Nephron (organoid): ENCODE measurements around the gene CCDC85C.

Experiments
- H3K27ac Mint-ChIP-seq, 3 experiments: 2 replicates each; pipeline ENCODE4 v1.8.0; 2020; ENCODE audit warnings: mixed read lengths in 3 of 3, mild to moderate bottlenecking in 2 of 3, moderate library complexity in 1 of 3
- H3K27me3 Mint-ChIP-seq: 2 replicates; pipeline ENCODE4 v1.8.0; 2021; ENCODE audit warnings: low read depth, mild to moderate bottlenecking, moderate library complexity, mixed read lengths
- H3K36me3 Mint-ChIP-seq: 2 replicates; pipeline ENCODE4 v1.8.0; 2020; ENCODE audit warnings: low read depth, mixed read lengths
- H3K4me1 Mint-ChIP-seq: 2 replicates; pipeline ENCODE4 v1.8.0; 2020; ENCODE audit warnings: mixed read lengths
- H3K4me3 Mint-ChIP-seq, 3 experiments: 2 replicates each; pipeline ENCODE4 v1.8.0; 2020; ENCODE audit warnings: mild to moderate bottlenecking in 3 of 3, mixed read lengths in 3 of 3, moderate library complexity in 2 of 3
- H3K9me3 Mint-ChIP-seq: 2 replicates; pipeline ENCODE4 v1.8.0; 2020; ENCODE audit warnings: mixed read lengths
- TF ChIP-seq, protein P1 (sequence below), 3 experiments: fragments of 200-600 bp; sonication (generic); IDR thresholded peaks; one replicate each; pipeline ENCODE4 v1.5.0; 2021; ENCODE audit warnings: antibody characterized with exemption in 3 of 3; ENCODE audit not compliant: unreplicated experiment in 3 of 3

The CCDC85C gene

DNA sequence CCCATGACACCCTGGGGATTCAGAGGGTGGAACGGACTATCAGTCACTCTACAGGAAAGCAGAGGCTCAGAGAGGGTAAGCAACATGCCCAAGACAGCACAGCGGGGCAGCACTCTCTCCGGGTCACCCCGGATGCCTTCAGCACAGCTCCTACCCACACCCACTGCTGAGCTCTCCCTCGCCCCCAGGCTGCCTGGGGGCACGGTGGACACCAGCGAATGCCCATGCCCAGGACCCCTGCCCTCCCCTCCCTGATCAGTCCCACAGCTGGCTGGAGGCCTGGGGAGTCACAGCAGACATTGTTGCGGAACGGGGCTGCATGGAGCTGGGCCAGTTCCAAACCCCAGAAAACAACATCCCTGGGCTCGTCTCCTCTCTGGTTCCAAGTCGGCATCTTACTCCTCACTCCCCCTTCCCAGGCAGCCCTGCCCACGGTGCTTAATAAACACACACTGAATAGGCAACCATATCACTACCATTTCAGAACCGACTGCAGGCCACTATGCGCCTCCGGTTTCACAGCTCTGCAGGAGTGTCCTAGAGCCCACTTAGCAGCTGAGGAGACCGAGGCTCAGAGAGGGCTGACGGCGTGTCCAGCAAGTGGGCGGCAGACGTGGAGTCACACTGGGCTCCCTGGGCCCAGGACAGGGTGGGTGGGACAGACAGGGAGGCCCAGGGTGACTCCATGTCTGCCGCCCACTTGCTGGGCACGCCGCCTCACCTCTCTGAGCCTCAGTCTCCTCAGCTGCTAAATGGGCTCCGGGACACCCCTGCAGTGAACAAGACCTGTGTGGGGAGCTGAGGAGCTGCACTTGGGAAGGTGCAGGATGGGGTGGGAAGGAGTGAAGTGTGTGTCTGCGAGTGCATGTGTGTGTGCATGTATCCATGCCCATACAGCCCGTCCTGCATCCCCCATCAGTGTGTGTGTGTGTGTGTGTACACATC lies 27.0 kb downstream of the CCDC85C start:
- TF ChIP-seq, protein P1, sequence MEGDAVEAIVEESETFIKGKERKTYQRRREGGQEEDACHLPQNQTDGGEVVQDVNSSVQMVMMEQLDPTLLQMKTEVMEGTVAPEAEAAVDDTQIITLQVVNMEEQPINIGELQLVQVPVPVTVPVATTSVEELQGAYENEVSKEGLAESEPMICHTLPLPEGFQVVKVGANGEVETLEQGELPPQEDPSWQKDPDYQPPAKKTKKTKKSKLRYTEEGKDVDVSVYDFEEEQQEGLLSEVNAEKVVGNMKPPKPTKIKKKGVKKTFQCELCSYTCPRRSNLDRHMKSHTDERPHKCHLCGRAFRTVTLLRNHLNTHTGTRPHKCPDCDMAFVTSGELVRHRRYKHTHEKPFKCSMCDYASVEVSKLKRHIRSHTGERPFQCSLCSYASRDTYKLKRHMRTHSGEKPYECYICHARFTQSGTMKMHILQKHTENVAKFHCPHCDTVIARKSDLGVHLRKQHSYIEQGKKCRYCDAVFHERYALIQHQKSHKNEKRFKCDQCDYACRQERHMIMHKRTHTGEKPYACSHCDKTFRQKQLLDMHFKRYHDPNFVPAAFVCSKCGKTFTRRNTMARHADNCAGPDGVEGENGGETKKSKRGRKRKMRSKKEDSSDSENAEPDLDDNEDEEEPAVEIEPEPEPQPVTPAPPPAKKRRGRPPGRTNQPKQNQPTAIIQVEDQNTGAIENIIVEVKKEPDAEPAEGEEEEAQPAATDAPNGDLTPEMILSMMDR (IDR thresholded peaks at IDR 0.05; ENCODE audit: unreplicated experiment in 3 of 3) = no peak
- Mint-ChIP-seq H3K36me3 (no peaks in the 10 kb centered on the region), H3K9me3 (no peaks in the 10 kb centered on the region), H3K4me1 (peaks cover 74% of the 10 kb centered on the region), H3K27ac (peak overlapping the region; percentile 90 to 97 (median 97)), H3K27me3 (peaks cover 8% of the 10 kb centered on the region), H3K4me3 (peak overlapping the region; percentile 41 to 65 (median 60))

DNA sequence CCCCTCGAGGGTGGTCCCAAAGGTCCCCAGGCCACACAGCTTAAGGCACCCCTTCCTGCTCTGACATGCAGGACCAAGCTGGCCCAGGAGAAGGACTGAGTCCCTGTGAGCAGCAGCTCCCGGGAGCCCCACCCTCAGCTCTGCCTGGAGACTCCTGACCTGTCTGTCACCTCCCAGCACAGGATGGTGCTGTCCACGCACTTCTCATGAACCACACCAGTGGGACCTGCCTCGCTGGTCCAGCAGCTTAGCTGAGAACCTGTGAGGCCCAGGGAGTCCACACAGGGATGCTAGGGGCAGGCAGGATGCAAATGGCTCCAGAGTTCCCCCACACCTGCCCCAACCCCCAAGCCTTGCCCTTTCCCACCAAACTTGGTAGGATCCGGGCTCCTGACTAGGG lies 27.7 kb downstream of the CCDC85C start:
- Mint-ChIP-seq H3K4me3 (no peak overlapping the region), H3K9me3 (no peaks in the 10 kb centered on the region), H3K27me3 (peaks cover 8% of the 10 kb centered on the region), H3K36me3 (no peaks in the 10 kb centered on the region), H3K27ac (peak overlapping the region; percentile 90 to 99 (median 97)), H3K4me1 (peaks cover 82% of the 10 kb centered on the region)
- TF ChIP-seq, protein P1 (IDR thresholded peaks at IDR 0.05; ENCODE audit: unreplicated experiment in 3 of 3) = no peak

DNA sequence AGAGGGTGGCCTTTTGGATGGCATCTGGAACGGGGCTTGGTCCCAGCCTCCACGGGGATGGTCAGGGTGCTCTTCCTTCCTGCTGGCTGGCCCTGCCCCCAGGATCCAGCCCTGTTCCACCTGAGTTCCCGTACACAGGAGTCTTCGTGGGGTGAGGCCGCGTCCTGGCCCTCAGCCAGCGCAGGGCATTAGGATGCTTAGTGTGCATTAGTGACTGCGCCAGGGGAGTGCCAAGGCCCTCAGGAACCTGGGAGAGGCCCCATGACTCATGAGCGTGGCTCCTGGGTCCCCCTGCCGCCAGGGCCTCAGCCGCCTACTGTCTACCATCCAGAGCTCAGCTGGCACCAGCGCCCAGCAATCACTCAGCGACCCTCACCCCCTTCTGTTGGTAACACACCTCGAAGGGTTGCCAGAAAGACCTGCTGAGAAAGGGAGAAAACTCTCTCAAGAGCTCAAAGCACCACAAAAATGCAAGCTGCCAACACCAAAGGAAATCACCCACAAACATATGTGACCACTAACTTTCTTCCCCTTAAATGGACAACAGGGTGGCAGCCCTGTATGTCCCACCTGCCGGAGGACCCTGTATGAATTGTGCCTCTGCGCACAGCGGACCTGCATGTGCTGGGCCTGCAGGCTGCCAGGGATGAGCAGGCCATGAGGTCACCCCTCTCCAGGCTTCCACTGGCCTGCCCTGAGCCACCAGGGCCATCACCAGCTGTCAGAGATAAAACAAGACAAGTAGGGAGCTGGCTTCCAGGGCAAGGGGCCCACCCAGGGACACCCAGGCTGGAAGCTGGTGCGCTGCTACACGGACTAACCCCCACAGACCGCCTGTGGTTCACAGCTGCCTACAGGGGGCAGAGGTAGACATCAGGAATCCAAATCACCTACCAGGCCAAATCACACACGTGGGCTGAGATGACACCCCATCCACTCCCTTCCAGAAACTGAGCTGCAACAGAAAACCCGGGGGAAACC lies 28.7 kb downstream of the CCDC85C start:
- Mint-ChIP-seq H3K4me1 (peaks cover 91% of the 10 kb centered on the region), H3K9me3 (no peaks in the 10 kb centered on the region), H3K27me3 (peaks cover 8% of the 10 kb centered on the region), H3K27ac (peak overlapping the region; percentile 95 to 99 (median 97)), H3K36me3 (no peaks in the 10 kb centered on the region), H3K4me3 (peak overlapping the region in 2 of 3 experiments; percentile 36 to 46)
- TF ChIP-seq, protein P1 (IDR thresholded peaks at IDR 0.05; ENCODE audit: unreplicated experiment in 3 of 3) = peak in 1 of 3 experiments; percentile 18

DNA sequence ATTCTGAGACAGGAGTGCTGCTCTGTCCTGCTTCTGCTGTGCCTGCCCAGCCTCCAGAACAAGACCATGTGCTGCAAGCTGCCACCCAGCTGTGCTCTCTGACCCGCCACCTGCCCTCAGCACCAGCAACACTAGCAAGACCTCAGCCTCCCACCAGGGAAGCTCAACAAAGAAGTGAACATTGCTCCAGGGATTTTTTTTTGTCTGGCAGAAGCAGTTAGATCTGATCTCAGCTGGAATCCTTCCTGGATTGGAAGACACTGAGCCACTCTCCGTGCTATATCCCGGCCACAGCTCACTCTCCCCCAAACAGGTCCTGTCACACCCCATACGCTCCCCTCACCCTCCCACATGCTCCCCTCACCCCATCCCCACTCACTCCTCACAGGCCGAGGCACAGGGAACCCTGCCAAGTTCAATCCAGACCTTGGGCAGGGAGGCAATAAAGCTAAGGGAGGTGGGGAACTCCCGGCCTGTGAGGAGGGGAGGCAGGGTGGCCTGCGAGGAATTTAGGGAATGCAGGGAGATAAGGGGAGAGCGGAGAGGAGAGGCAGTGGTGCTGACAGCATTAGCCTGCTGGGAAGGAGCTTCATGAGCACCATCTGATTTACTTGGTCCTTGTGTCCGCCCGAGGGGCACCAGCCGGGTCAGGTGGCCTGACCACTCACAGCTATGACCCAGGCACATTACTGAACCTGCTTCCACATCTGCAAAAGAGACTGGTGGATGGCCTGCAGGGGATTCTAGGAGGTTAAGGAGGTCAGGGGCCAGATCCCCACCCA lies 29.7 kb downstream of the CCDC85C start:
- Mint-ChIP-seq H3K36me3 (no peaks in the 10 kb centered on the region), H3K4me1 (peaks cover 94% of the 10 kb centered on the region), H3K27me3 (peaks cover 4% of the 10 kb centered on the region), H3K27ac (peak overlapping the region; percentile 95 to 99 (median 97)), H3K9me3 (no peaks in the 10 kb centered on the region), H3K4me3 (peak overlapping the region; percentile 57 to 60 (median 59))
- TF ChIP-seq, protein P1 (IDR thresholded peaks at IDR 0.05; ENCODE audit: unreplicated experiment in 3 of 3) = no peak

DNA sequence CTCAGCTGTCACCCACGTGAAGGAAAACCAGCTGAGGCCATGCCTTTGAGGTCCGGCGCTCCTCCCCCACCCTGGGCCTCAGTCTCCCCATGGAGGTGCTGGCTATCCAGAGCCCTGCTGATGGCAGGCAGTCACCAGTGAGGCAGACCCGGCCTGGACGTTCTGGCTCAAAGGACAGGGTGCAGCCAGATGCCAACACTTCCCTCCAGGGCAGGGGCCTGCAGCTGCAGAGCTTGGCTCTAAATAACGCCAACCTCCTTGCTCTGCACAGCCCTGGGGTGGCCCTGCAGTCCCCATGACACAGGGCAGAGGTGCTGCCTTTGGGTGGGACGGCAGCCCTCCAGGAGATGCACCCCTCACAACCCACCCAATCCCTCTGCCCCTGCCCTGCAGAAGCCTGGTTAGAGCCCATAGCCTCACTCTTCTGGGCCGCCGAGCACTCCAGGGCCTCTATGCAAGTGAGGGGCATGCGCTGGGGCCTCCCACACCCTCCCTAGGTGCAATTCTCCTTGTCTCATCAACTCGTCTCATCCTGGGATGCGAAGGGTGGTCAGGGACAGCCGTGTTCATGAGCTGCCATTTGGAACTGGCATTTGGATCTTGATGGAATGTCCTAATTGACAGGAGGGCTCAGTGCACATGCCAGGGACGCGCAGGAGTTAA lies 30.4 kb downstream of the CCDC85C start:
- TF ChIP-seq, protein P1 (IDR thresholded peaks at IDR 0.05; ENCODE audit: unreplicated experiment in 3 of 3) = no peak
- Mint-ChIP-seq H3K4me1 (peaks cover 97% of the 10 kb centered on the region), H3K27me3 (peaks cover 4% of the 10 kb centered on the region), H3K36me3 (no peaks in the 10 kb centered on the region), H3K9me3 (no peaks in the 10 kb centered on the region), H3K27ac (peak overlapping the region; percentile 95 to 99 (median 97)), H3K4me3 (peak overlapping the region; percentile 57 to 60 (median 59))
